H9 (cell line): ENCODE results near the gene ZNF560. TPM values are rescaled to one million over a fixed set of nuclear protein-coding genes. Genes with fewer than 3 reads are reported as not detected.
A peak's percentile ranks its signal among the peaks of the same experiment; 100 is the strongest.

Experiments used
- DNase-seq: peaks from one replicate; pipeline ENCODE4 v3.0.0-alpha.2; 2017
- H2AFZ ChIP-seq: one replicate; pipeline ENCODE4 v1.6.1; 2013; ENCODE audit warnings: mild to moderate bottlenecking, low read length, control low read depth, moderate library complexity
- H2AK5ac ChIP-seq: 2 replicates; pipeline ENCODE4 v1.6.1; 2013; ENCODE audit warnings: low read length, control low read depth, mixed read lengths; ENCODE audit not compliant: insufficient read length
- H2BK120ac ChIP-seq: one replicate; pipeline ENCODE4 v1.6.1; 2013; ENCODE audit warnings: low read depth, mild to moderate bottlenecking, low read length, control low read depth, inconsistent platforms; ENCODE audit not compliant: poor library complexity, severe bottlenecking
- H2BK12ac ChIP-seq: 2 replicates; pipeline ENCODE4 v1.6.1; 2013; ENCODE audit warnings: low read length, control low read depth, mixed read lengths, low read depth; ENCODE audit not compliant: insufficient read length
- H2BK15ac ChIP-seq: 2 replicates; pipeline ENCODE4 v1.6.1; 2013; ENCODE audit warnings: low read depth, low read length, control low read depth
- H2BK20ac ChIP-seq: one replicate; pipeline ENCODE4 v1.6.1; 2013; ENCODE audit warnings: low read depth, mild to moderate bottlenecking, low read length, control low read depth, inconsistent platforms; ENCODE audit not compliant: poor library complexity, severe bottlenecking
- H2BK5ac ChIP-seq: 2 replicates; pipeline ENCODE4 v1.6.1; 2013; ENCODE audit warnings: low read length, control low read depth, mixed read lengths; ENCODE audit not compliant: insufficient read length
- H3K14ac ChIP-seq: 2 replicates; pipeline ENCODE4 v1.6.1; 2013; ENCODE audit warnings: low read length, control low read depth; ENCODE audit not compliant: insufficient read depth
- H3K18ac ChIP-seq: 2 replicates; pipeline ENCODE4 v1.6.1; 2013; ENCODE audit warnings: low read depth, mild to moderate bottlenecking, mixed read lengths, low read length, control low read depth; ENCODE audit not compliant: insufficient read length
- H3K23ac ChIP-seq: 2 replicates; pipeline ENCODE4 v1.6.1; 2013; ENCODE audit warnings: low read length, control low read depth, mixed read lengths, low read depth; ENCODE audit not compliant: insufficient read length
- H3K23me2 ChIP-seq: 2 replicates; pipeline ENCODE4 v1.6.1; 2013; ENCODE audit warnings: low read depth, mild to moderate bottlenecking, mixed read lengths, low read length, control low read depth; ENCODE audit not compliant: insufficient read length, poor library complexity, severe bottlenecking
- H3K27ac ChIP-seq: 2 replicates; pipeline ENCODE4 v1.5.1; 2013; ENCODE audit warnings: low read length, control low read depth, mixed read lengths, low read depth; ENCODE audit not compliant: insufficient read length
- H3K27me3 ChIP-seq: 2 replicates; pipeline ENCODE4 v1.6.1; 2013; ENCODE audit warnings: low read length, control low read depth, inconsistent platforms; ENCODE audit not compliant: insufficient read depth
- H3K4ac ChIP-seq: 2 replicates; pipeline ENCODE4 v1.6.1; 2013; ENCODE audit warnings: low read depth, mild to moderate bottlenecking, control low read depth, inconsistent platforms, low read length, moderate library complexity
- H3K4me1 ChIP-seq: 2 replicates; pipeline ENCODE4 v1.6.1; 2013; ENCODE audit warnings: low read length, control low read depth, inconsistent platforms; ENCODE audit not compliant: insufficient read depth
- H3K4me2 ChIP-seq: 2 replicates; pipeline ENCODE4 v1.6.1; 2013; ENCODE audit warnings: low read length, control low read depth, mixed read lengths; ENCODE audit not compliant: insufficient read length, insufficient read depth
- H3K56ac ChIP-seq: 2 replicates; pipeline ENCODE4 v1.6.1; 2013; ENCODE audit warnings: low read depth, mild to moderate bottlenecking, mixed read lengths, low read length, control low read depth; ENCODE audit not compliant: insufficient read length
- H3K79me1 ChIP-seq: 2 replicates; pipeline ENCODE4 v1.6.1; 2013; ENCODE audit warnings: low read depth, mild to moderate bottlenecking, moderate library complexity, low read length, control low read depth, inconsistent platforms; ENCODE audit not compliant: insufficient read depth, poor library complexity, severe bottlenecking
- H3K79me2 ChIP-seq: 2 replicates; pipeline ENCODE4 v1.6.1; 2013; ENCODE audit warnings: low read length, control low read depth, inconsistent platforms; ENCODE audit not compliant: insufficient read depth
- H3K9ac ChIP-seq: 2 replicates; pipeline ENCODE4 v1.6.1; 2013; ENCODE audit warnings: low read length, control low read depth, mixed read lengths; ENCODE audit not compliant: insufficient read length; ENCODE audit errors: extremely low read depth
- H3K9me3 ChIP-seq: one replicate; pipeline ENCODE4 v1.6.1; 2013; ENCODE audit warnings: low read depth, low read length, inconsistent platforms; ENCODE audit not compliant: control insufficient read depth
- H3T11ph ChIP-seq: one replicate; pipeline ENCODE4 v1.6.1; 2013; ENCODE audit warnings: mild to moderate bottlenecking, low read length, control low read depth, inconsistent platforms
- H4K20me1 ChIP-seq: one replicate; pipeline ENCODE4 v1.6.1; 2013; ENCODE audit not compliant: control insufficient read depth, insufficient read length, insufficient read depth
- H4K5ac ChIP-seq: 2 replicates; pipeline ENCODE4 v1.6.1; 2013; ENCODE audit warnings: low read depth, mild to moderate bottlenecking, mixed read lengths, low read length, control low read depth; ENCODE audit not compliant: insufficient read length
- H4K8ac ChIP-seq: replicated peaks from 2 replicates; pipeline ENCODE4 v1.6.1; 2013; ENCODE audit warnings: low read length, control low read depth, mixed read lengths, low read depth; ENCODE audit not compliant: insufficient read length
- H4K91ac ChIP-seq: 2 replicates; pipeline ENCODE4 v1.6.1; 2013; ENCODE audit warnings: low read depth, mild to moderate bottlenecking, moderate library complexity, mixed read lengths, low read length, control low read depth; ENCODE audit not compliant: insufficient read length
- H3K27ac Mint-ChIP-seq, 3 experiments: 2 replicates in 2 of 3; 3 replicates in 1 of 3; pipeline ENCODE4 v1.8.0; 2020 to 2021; ENCODE audit warnings: mixed read lengths in 3 of 3, mild to moderate bottlenecking in 1 of 3, moderate library complexity in 1 of 3
- H3K27me3 Mint-ChIP-seq: 2 replicates; pipeline ENCODE4 v1.8.0; 2021; ENCODE audit warnings: low read depth, mild to moderate bottlenecking, moderate library complexity, mixed read lengths
- H3K36me3 Mint-ChIP-seq, 3 experiments: 2 replicates in 2 of 3; 3 replicates in 1 of 3; pipeline ENCODE4 v1.8.0; 2020 to 2021; ENCODE audit warnings: low read depth in 3 of 3, mixed read lengths in 3 of 3; ENCODE audit not compliant: insufficient read depth in 1 of 3
- H3K4me1 Mint-ChIP-seq, 2 experiments: 2 replicates each; pipeline ENCODE4 v1.8.0; 2020; ENCODE audit warnings: mixed read lengths in 2 of 2
- H3K4me3 Mint-ChIP-seq, 2 experiments: 2 replicates in 1 of 2; 3 replicates in 1 of 2; pipeline ENCODE4 v1.8.0; 2020 to 2021; ENCODE audit warnings: mild to moderate bottlenecking in 2 of 2, mixed read lengths in 2 of 2, moderate library complexity in 1 of 2
- H3K9me3 Mint-ChIP-seq, 2 experiments: 2 replicates in 1 of 2; 3 replicates in 1 of 2; pipeline ENCODE4 v1.8.0; 2020; ENCODE audit warnings: mild to moderate bottlenecking in 2 of 2, mixed read lengths in 2 of 2, moderate library complexity in 1 of 2
- WGBS: extraction: QIAGEN DNeasy Blood & Tissue Kit; methylation state at CpG from one replicate; pipeline ENCODE4 v1.1.7; 2013; ENCODE audit warnings: missing lambda C conversion rate, low lambda C conversion rate, mixed read lengths; ENCODE audit not compliant: insufficient read length; ENCODE audit errors: extremely low coverage; 5-methylcytosine and 5-hydroxymethylcytosine counted together
- long read RNA-seq: library from polyadenylated mRNA; unstranded; transcript quantifications from one replicate; pipeline ENCODE4 v2.0.0, GENCODE V29; 2020
- total RNA-seq: library from RNA; stranded (reverse); gene quantifications from 2 replicates; pipeline ENCODE4 v1.2.1, GENCODE V29; 2021
- TF ChIP-seq, protein P1 (sequence below): fragments of 200-600 bp; sonication (generic); conservative IDR thresholded peaks from 3 replicates; pipeline ENCODE4 v1.8.0; 2021; ENCODE audit warnings: antibody characterized with exemption, mild to moderate bottlenecking

ZNF560 gene
- total RNA-seq = not detected in 2 replicates
- long read RNA-seq = 0 reads

DNA sequence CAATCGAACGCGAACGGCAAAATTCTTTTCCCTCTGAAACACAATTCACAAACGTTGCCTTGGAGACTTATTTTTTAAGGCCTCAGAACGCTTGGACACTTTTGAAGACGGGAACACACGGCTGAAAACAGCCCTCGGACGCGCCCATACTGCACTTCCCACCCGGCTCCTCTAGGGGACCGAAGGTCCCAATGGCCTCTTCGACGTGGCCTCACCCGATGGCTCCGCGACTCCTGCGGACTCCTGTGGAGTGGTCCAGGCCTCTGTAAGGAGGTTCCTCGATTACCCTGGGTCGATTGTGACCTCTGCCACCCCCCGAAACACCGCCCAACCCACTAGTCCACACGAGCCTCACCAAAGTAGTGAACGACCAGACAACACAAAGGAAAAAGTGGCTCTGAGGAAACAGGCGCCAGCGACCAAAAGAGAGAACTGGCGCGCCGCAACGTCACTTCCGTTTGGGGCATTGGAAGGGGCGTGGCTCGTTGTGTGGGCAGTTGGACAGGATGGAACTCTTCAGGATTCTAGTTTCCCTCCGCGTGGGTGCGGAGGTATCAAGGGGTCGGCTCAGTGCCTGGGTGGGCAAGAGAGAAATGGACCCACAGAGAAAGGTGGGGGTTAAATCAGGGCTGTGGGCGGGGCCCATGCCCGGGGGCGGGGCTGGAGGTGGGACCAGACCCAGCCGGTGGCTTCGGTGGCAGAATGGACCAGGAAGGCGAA, at the start of gene ZNF560:
Gene ZNF560, minus strand, starts transcription at position 434 of the 720 bp plus-strand sequence. CDS start 23,303 bp downstream, outside the sequence.
- TF ChIP-seq, protein P1, sequence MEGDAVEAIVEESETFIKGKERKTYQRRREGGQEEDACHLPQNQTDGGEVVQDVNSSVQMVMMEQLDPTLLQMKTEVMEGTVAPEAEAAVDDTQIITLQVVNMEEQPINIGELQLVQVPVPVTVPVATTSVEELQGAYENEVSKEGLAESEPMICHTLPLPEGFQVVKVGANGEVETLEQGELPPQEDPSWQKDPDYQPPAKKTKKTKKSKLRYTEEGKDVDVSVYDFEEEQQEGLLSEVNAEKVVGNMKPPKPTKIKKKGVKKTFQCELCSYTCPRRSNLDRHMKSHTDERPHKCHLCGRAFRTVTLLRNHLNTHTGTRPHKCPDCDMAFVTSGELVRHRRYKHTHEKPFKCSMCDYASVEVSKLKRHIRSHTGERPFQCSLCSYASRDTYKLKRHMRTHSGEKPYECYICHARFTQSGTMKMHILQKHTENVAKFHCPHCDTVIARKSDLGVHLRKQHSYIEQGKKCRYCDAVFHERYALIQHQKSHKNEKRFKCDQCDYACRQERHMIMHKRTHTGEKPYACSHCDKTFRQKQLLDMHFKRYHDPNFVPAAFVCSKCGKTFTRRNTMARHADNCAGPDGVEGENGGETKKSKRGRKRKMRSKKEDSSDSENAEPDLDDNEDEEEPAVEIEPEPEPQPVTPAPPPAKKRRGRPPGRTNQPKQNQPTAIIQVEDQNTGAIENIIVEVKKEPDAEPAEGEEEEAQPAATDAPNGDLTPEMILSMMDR = peak; percentile 30; the same call in 1 of the 3 replicates
- Histone ChIP-seq H2BK20ac (no peak within 1 kb of the TSS), H3K27me3 (no peaks in the 10 kb centered on the region), H4K8ac (no peak within 1 kb of the TSS), H4K20me1 (no peaks in the 10 kb centered on the region), H3K23me2 (no peaks in the 10 kb centered on the region), H3K4me2 (no peak within 1 kb of the TSS), H3T11ph (no peak within 1 kb of the TSS), H4K91ac (no peak within 1 kb of the TSS), H3K23ac (no peak within 1 kb of the TSS), H2BK12ac (no peak within 1 kb of the TSS), H3K56ac (no peak within 1 kb of the TSS), H3K79me2 (no peaks in the 10 kb centered on the region), H3K14ac (no peak within 1 kb of the TSS), H2AFZ (no peak within 1 kb of the TSS), H3K4me1 (no peaks in the 10 kb centered on the region), H2AK5ac (no peak within 1 kb of the TSS), H3K79me1 (no peaks in the 10 kb centered on the region), H3K18ac (no peak within 1 kb of the TSS), H4K5ac (no peak within 1 kb of the TSS), H3K9ac (no peak within 1 kb of the TSS), H3K9me3 (peaks cover 37% of the 10 kb centered on the region), H3K27ac (no peak within 1 kb of the TSS), H2BK5ac (no peak within 1 kb of the TSS), H2BK120ac (no peak within 1 kb of the TSS), H3K4ac (no peak within 1 kb of the TSS), H2BK15ac (no peak within 1 kb of the TSS)
- Mint-ChIP-seq H3K4me3 (no peak within 1 kb of the TSS), H3K9me3 (peaks cover 85 to 97% of the 10 kb centered on the region in 2 experiments), H3K4me1 (no peaks in the 10 kb centered on the region), H3K27me3 (peaks cover 2% of the 10 kb centered on the region; the same call in 1 of the 2 replicates), H3K36me3 (peaks cover 0 to 22% (median 7%) of the 10 kb centered on the region in 3 experiments; a peak in 6 of 7 replicates), H3K27ac (no peak within 1 kb of the TSS)
- peak; percentile 28 for DNase-seq
- no CpG with 5 or more reads among the region's 44 CpGs for WGBS
